H1 (cell line): ENCODE results near the gene CABP4. TPM values are rescaled to one million over a fixed set of nuclear protein-coding genes. Genes with fewer than 3 reads are reported as not detected.

Experiments
- polyA plus RNA-seq, 7 experiments: library from polyadenylated mRNA; depleted of rRNA in 3 of 7; stranded (reverse) in 5 of 7; unstranded in 2 of 7; fragments of >200 nt in 5 of 7; fragments of 200-250 nt in 2 of 7; gene quantifications; 1 replicate in 5 of 7; 2 replicates in 1 of 7; 4 replicates in 1 of 7; pipeline versions ENCODE4 v1.2.1 to v1.2.3, GENCODE V29; 2011 to 2013; ENCODE audit warnings: missing spikeins in 2 of 7, mixed read lengths in 2 of 7
- total RNA-seq: library from RNA; stranded (reverse); fragmentation: NEBNext Ultra II Directional; extraction: Animal tissue kit (Norgen Biotek cat#: 25700); gene quantifications from 2 replicates; pipeline ENCODE4 v1.2.1, GENCODE V29; 2021
- TF ChIP-seq, protein P1 (sequence below): IDR thresholded peaks from 2 replicates; pipeline ENCODE4 v1.6.1; 2011; ENCODE audit warnings: low read length, improper control_type of control experiment

The CABP4 gene
- total and polyA plus RNA-seq, 2 of the 8 experiments (the other 6 are each of a cell fraction or from before 2014, with no cell fraction given), result not detected

DNA sequence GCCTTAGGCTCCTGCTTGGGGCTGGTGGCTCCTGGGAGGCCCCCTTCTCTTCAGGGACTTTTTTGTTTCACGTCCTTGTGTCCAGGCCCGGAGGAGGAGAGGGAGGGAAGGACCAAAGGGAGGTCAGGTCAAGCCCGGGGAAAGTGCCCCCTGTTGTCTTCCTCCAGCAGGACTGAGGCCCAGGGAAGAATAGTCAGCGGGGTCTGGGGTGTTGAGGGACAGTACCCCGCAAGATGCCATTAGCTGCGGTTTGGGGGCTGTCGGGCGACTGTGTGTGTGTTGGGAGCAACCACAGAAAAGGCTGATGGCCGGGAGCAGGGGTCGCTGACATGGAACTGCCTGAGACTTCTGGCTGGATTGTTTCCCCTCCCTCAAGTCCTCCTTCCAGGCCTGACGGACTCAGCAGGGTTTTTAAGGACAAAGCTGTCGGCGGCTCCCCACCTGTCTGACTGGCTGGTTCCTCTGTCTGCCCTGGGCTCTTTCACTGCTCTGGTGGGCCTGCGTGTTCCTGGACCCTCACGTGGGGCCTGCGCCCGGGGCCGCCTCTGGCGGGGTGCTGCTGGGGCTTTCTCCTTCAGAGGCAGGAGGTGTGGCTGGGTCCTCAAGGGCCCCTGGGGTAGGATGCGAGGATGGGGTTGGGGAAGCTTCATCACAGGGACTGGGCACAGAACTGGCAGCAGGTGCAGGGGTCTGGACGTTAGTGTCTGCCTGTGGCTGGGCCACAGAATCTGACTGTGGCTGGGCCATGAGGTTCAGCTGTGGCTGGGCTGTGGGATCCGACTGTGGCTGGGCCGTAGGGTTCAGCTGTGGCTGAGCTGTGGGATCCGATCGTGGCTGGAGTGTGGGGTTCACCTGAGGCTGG, 4.1 kb upstream of the CABP4 start (continued):
- TF ChIP-seq, protein P1, sequence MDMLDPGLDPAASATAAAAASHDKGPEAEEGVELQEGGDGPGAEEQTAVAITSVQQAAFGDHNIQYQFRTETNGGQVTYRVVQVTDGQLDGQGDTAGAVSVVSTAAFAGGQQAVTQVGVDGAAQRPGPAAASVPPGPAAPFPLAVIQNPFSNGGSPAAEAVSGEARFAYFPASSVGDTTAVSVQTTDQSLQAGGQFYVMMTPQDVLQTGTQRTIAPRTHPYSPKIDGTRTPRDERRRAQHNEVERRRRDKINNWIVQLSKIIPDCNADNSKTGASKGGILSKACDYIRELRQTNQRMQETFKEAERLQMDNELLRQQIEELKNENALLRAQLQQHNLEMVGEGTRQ, result no peak
